H1 (cell line): ENCODE measurements around the gene AGBL4. TPM values are rescaled to one million over a fixed set of nuclear protein-coding genes. Genes with fewer than 3 reads are reported as not detected.

Experiments used
- CTCF ChIA-PET: fragments of 300-600 bp; sonication (Branson Sonifier 250); formaldehyde crosslinking; loops from one replicate; lab custom pipeline; 2021; ENCODE audit not compliant: partially characterized antibody; lab: Charles Lee
- POLR2A ChIA-PET: fragments of 300-600 bp; sonication (Branson Sonifier 250); formaldehyde crosslinking; loops from one replicate; lab custom pipeline; 2021; ENCODE audit warnings: inconsistent platforms; ENCODE audit not compliant: partially characterized antibody; lab: Charles Lee
- DNase-seq, 2 experiments: peaks; one replicate each; pipeline versions ENCODE4 v3.0.0 to v3.0.0-alpha.2; 2010 to 2022; ENCODE audit warnings: low spot score in 2 of 2, low read depth in 1 of 2, mixed read lengths in 1 of 2
- FAIRE-seq: peaks from 2 replicates; lab custom pipeline; 2011; peaks lifted over from hg19 to GRCh38; lab: Jason Lieb, UNC
- H2AFZ ChIP-seq: 2 replicates; pipeline ENCODE4 v1.8.1; 2012; ENCODE audit warnings: low read length, inconsistent platforms
- H2AK5ac ChIP-seq: 2 replicates; pipeline ENCODE4 v1.6.1; 2013; ENCODE audit warnings: low read depth, low read length
- H2BK120ac ChIP-seq: replicated peaks from 2 replicates; pipeline ENCODE3; 2013; ENCODE audit warnings: low read depth, low read length, inconsistent platforms
- H2BK12ac ChIP-seq: 2 replicates; pipeline ENCODE4 v1.6.1; 2013; ENCODE audit warnings: low read depth, low read length
- H2BK15ac ChIP-seq: 2 replicates; pipeline ENCODE4 v1.6.1; 2013; ENCODE audit warnings: low read length
- H2BK20ac ChIP-seq: 2 replicates; pipeline ENCODE4 v1.6.1; 2013; ENCODE audit warnings: low read length
- H2BK5ac ChIP-seq: 2 replicates; pipeline ENCODE4 v1.6.1; 2013; ENCODE audit warnings: low read depth, low read length
- H3K14ac ChIP-seq: 2 replicates; pipeline ENCODE4 v1.6.1; 2013; ENCODE audit warnings: inconsistent platforms; ENCODE audit not compliant: insufficient read length
- H3K18ac ChIP-seq: 2 replicates; pipeline ENCODE4 v1.6.1; 2013; ENCODE audit warnings: low read length; ENCODE audit errors: extremely low read depth
- H3K23ac ChIP-seq: 2 replicates; pipeline ENCODE4 v1.6.1; 2013; ENCODE audit warnings: inconsistent platforms; ENCODE audit not compliant: insufficient read length
- H3K23me2 ChIP-seq: 2 replicates; pipeline ENCODE4 v1.6.1; 2013; ENCODE audit warnings: low read depth, low read length
- H3K27ac ChIP-seq: 2 replicates; pipeline ENCODE4 v1.6.1; 2011; ENCODE audit warnings: low read depth, low read length, inconsistent platforms
- H3K27me3 ChIP-seq, 4 experiments: replicated peaks in 1 of 4; 1 replicate in 1 of 4; 2 replicates in 3 of 4; pipeline versions ENCODE4 v1.6.1 to v1.8.1; 2011 to 2013; ENCODE audit warnings: low read length in 3 of 4, mild to moderate bottlenecking in 3 of 4, inconsistent platforms in 2 of 4, mixed read lengths in 2 of 4, moderate library complexity in 1 of 4; ENCODE audit not compliant: control insufficient read depth in 3 of 4, insufficient read depth in 3 of 4; ENCODE audit errors: extremely low read depth in 1 of 4
- H3K36me3 ChIP-seq, 4 experiments: 2 replicates each; pipeline versions ENCODE4 v1.6.1 to v1.8.1; 2011 to 2013; ENCODE audit warnings: mild to moderate bottlenecking in 4 of 4, low read length in 3 of 4, moderate library complexity in 2 of 4, control low read depth in 1 of 4, inconsistent platforms in 1 of 4; ENCODE audit not compliant: insufficient read depth in 4 of 4, control insufficient read depth in 2 of 4
- H3K4ac ChIP-seq: replicated peaks from 2 replicates; pipeline ENCODE3; 2013; ENCODE audit warnings: low read length, low read depth, mixed read lengths, inconsistent platforms; ENCODE audit not compliant: insufficient read length
- H3K4me1 ChIP-seq, 4 experiments: replicated peaks in 1 of 4; 1 replicate in 1 of 4; 2 replicates in 3 of 4; pipeline versions ENCODE4 v1.6.1 to v1.8.1; 2011 to 2013; ENCODE audit warnings: low read length in 3 of 4, inconsistent platforms in 2 of 4, mixed read lengths in 1 of 4; ENCODE audit not compliant: insufficient read depth in 4 of 4, control insufficient read depth in 3 of 4
- H3K4me2 ChIP-seq, 2 experiments: 2 replicates each; pipeline versions ENCODE4 v1.6.1 to v1.8.1; 2011 to 2013; ENCODE audit warnings: low read depth in 2 of 2, low read length in 2 of 2, control low read depth in 1 of 2, inconsistent platforms in 1 of 2, mild to moderate bottlenecking in 1 of 2; ENCODE audit not compliant: insufficient read depth in 1 of 2
- H3K4me3 ChIP-seq, 4 experiments: fragments of 200-600, 300-600 bp in 1 of 4; sonication (generic), shearing (Covaris generic), sonication (Bioruptor Twin) in 1 of 4; 2 replicates each; pipeline versions ENCODE4 v1.5.1 to v1.8.1; 2011 to 2016; ENCODE audit warnings: low read length in 4 of 4, low read depth in 3 of 4, control low read depth in 2 of 4, inconsistent platforms in 2 of 4, mild to moderate bottlenecking in 2 of 4, mixed read lengths in 1 of 4, moderate library complexity in 1 of 4; ENCODE audit not compliant: insufficient read depth in 2 of 4; ENCODE audit errors: extremely low read depth in 1 of 4
- H3K56ac ChIP-seq: replicated peaks from 2 replicates; pipeline ENCODE3; 2013; ENCODE audit warnings: low read depth, mild to moderate bottlenecking, mixed read lengths, low read length, inconsistent platforms; ENCODE audit not compliant: insufficient read length
- H3K79me1 ChIP-seq: 2 replicates; pipeline ENCODE4 v1.6.1; 2013; ENCODE audit warnings: low read depth, low read length, control low read depth
- H3K79me2 ChIP-seq, 2 experiments: 2 replicates each; pipeline versions ENCODE4 v1.6.1 to v1.8.1; 2012 to 2013; ENCODE audit warnings: low read length in 2 of 2, mild to moderate bottlenecking in 2 of 2, inconsistent platforms in 1 of 2; ENCODE audit not compliant: insufficient read depth in 2 of 2, control insufficient read depth in 1 of 2
- H3K9ac ChIP-seq, 4 experiments: replicated peaks in 1 of 4; 1 replicate in 1 of 4; 2 replicates in 3 of 4; pipeline versions ENCODE4 v1.6.1 to v1.8.1; 2011 to 2013; ENCODE audit warnings: low read depth in 3 of 4, low read length in 3 of 4, control low read depth in 2 of 4, mild to moderate bottlenecking in 2 of 4, moderate library complexity in 2 of 4, inconsistent platforms in 1 of 4; ENCODE audit errors: extremely low read depth in 1 of 4
- H3K9me3 ChIP-seq, 2 experiments: 2 replicates each; pipeline versions ENCODE4 v1.6.1 to v1.8.1; 2012 to 2013; ENCODE audit warnings: mild to moderate bottlenecking in 2 of 2, moderate library complexity in 2 of 2, control low read depth in 1 of 2, inconsistent platforms in 1 of 2, low read depth in 1 of 2, low read length in 1 of 2, mixed read lengths in 1 of 2; ENCODE audit not compliant: insufficient read depth in 2 of 2
- H4K20me1 ChIP-seq, 2 experiments: replicated peaks in 1 of 2; 2 replicates each; pipeline versions ENCODE3 to v1.8.1; 2011 to 2013; ENCODE audit warnings: inconsistent platforms in 2 of 2, low read length in 2 of 2, mild to moderate bottlenecking in 1 of 2; ENCODE audit not compliant: insufficient read depth in 2 of 2, control insufficient read depth in 1 of 2
- H4K5ac ChIP-seq: 2 replicates; pipeline ENCODE4 v1.6.1; 2013; ENCODE audit warnings: low read length, low read depth, mixed read lengths, inconsistent platforms; ENCODE audit not compliant: insufficient read length
- H4K8ac ChIP-seq: 2 replicates; pipeline ENCODE4 v1.8.0; 2013; ENCODE audit warnings: mild to moderate bottlenecking, moderate library complexity, low read length, inconsistent platforms; ENCODE audit not compliant: insufficient read depth; ENCODE audit errors: extremely low read depth
- H4K91ac ChIP-seq: replicated peaks from 2 replicates; pipeline ENCODE3; 2013; ENCODE audit warnings: low read length, mixed read lengths, inconsistent platforms; ENCODE audit not compliant: insufficient read length
- BACH1 ChIP-seq: IDR thresholded peaks from 2 replicates; pipeline ENCODE4 v1.6.1; 2012; ENCODE audit warnings: low read length, improper control_type of control experiment
- BCL11A ChIP-seq, 2 experiments: IDR thresholded peaks; one replicate each; pipeline ENCODE4 v1.6.1; 2011; ENCODE audit warnings: low read depth in 2 of 2, low read length in 2 of 2, mild to moderate bottlenecking in 2 of 2
- BRCA1 ChIP-seq: IDR thresholded peaks from 2 replicates; pipeline ENCODE4 v1.6.1; 2012; ENCODE audit warnings: low read depth, low read length, improper control_type of control experiment
- CBX5 ChIP-seq: fragments of 300-800, 300-1000 bp; sonication (generic); IDR thresholded peaks from 2 replicates; pipeline ENCODE4 v1.7.1; 2016; ENCODE audit warnings: antibody characterized with exemption, low read length, low read depth
- CEBPB ChIP-seq: IDR thresholded peaks from 2 replicates; pipeline ENCODE4 v1.6.1; 2012; ENCODE audit warnings: low read depth, low read length
- EP300 ChIP-seq, 2 experiments: IDR thresholded peaks; 1 replicate in 1 of 2; 2 replicates in 1 of 2; pipeline ENCODE4 v1.6.1; 2011 to 2012; ENCODE audit warnings: low read depth in 2 of 2, low read length in 2 of 2, mild to moderate bottlenecking in 2 of 2, borderline replicate concordance in 1 of 2, inconsistent platforms in 1 of 2, moderate library complexity in 1 of 2
- FOSL1 ChIP-seq: IDR thresholded peaks from 2 replicates; pipeline ENCODE4 v1.6.1; 2011; ENCODE audit warnings: mild to moderate bottlenecking, low read depth, low read length, moderate library complexity; ENCODE audit not compliant: insufficient read depth
- GTF2F1 ChIP-seq: IDR thresholded peaks from 2 replicates; pipeline ENCODE4 v1.6.1; 2012; ENCODE audit warnings: low read depth, low read length, improper control_type of control experiment, borderline replicate concordance
- RAD21 ChIP-seq, 2 experiments: IDR thresholded peaks in 1 of 2; conservative IDR thresholded peaks in 1 of 2; 2 replicates each; pipeline ENCODE4 v1.6.1; 2011; ENCODE audit warnings: low read depth in 2 of 2, low read length in 2 of 2, improper control_type of control experiment in 1 of 2, inconsistent platforms in 1 of 2, mild to moderate bottlenecking in 1 of 2, moderate library complexity in 1 of 2
- RBBP5 ChIP-seq: IDR thresholded peaks from 2 replicates; pipeline ENCODE4 v1.7.1; 2012; ENCODE audit warnings: low read depth, mild to moderate bottlenecking, inconsistent platforms, low read length, moderate library complexity, borderline replicate concordance
- RXRA ChIP-seq: IDR thresholded peaks from 2 replicates; pipeline ENCODE4 v1.6.1; 2011; ENCODE audit warnings: low read depth, mild to moderate bottlenecking, low read length, moderate library complexity; ENCODE audit not compliant: insufficient read depth
- SIN3A ChIP-seq, 2 experiments: IDR thresholded peaks in 1 of 2; conservative IDR thresholded peaks in 1 of 2; 2 replicates each; pipeline ENCODE4 v1.6.1; 2011 to 2012; ENCODE audit warnings: low read length in 2 of 2, improper control_type of control experiment in 1 of 2, low read depth in 1 of 2, mild to moderate bottlenecking in 1 of 2
- SP4 ChIP-seq: IDR thresholded peaks from 2 replicates; pipeline ENCODE4 v1.6.1; 2012; ENCODE audit warnings: low read length, inconsistent platforms
- TBP ChIP-seq: IDR thresholded peaks from 2 replicates; pipeline ENCODE4 v1.6.1; 2011; ENCODE audit warnings: low read depth, low read length, improper control_type of control experiment
- TEAD4 ChIP-seq: IDR thresholded peaks from 2 replicates; pipeline ENCODE4 v1.6.1; 2012; ENCODE audit warnings: low read depth, low read length, inconsistent platforms, mixed read lengths
- ZNF274 ChIP-seq: IDR thresholded peaks from 2 replicates; pipeline ENCODE4 v1.7.0; 2012; ENCODE audit warnings: low read length, borderline replicate concordance; ENCODE audit errors: extremely low read depth
- polyA plus RNA-seq, 7 experiments: library from polyadenylated mRNA; depleted of rRNA in 3 of 7; stranded (reverse) in 5 of 7; unstranded in 2 of 7; fragments of >200 nt in 5 of 7; fragments of 200-250 nt in 2 of 7; gene quantifications; 1 replicate in 5 of 7; 2 replicates in 1 of 7; 4 replicates in 1 of 7; pipeline versions ENCODE4 v1.2.1 to v1.2.3, GENCODE V29; 2011 to 2013; ENCODE audit warnings: missing spikeins in 2 of 7, mixed read lengths in 2 of 7
- total RNA-seq: library from RNA; stranded (reverse); fragmentation: NEBNext Ultra II Directional; extraction: Animal tissue kit (Norgen Biotek cat#: 25700); gene quantifications from 2 replicates; pipeline ENCODE4 v1.2.1, GENCODE V29; 2021

Gene AGBL4
- total and polyA plus RNA-seq, 2 of the 8 experiments (the other 6 are each of a cell fraction or from before 2014, with no cell fraction given), result 0.41 to 0.45 TPM

DNA sequence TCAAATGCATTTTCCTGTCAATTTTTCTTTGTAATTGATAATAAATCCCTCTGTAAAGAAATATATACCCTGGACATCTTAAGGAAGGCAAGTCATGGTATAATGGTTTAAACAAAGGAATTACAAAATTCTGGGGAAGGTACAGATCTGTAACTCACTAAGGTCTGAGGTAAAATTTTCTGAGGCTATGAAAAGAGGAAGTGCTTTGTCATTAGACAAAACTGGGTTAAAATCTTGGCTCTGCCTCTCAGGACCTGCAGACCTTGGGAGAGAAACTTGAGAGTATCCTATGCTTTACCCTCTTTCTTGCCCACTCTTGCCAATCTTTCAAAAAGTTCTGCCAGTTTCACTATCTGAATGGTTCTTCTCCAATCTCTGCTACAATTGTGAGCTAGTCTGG lies 1220.3 kb downstream of the AGBL4 start:
- Histone ChIP-seq H3K4ac (no peak overlapping the region), H3K18ac (no peak overlapping the region), H3K4me3 (no peak overlapping the region), H3K79me1 (no peaks in the 10 kb centered on the region), H2BK20ac (no peak overlapping the region), H4K20me1 (no peaks in the 10 kb centered on the region), H2BK12ac (no peak overlapping the region), H3K4me2 (no peak overlapping the region), H2BK5ac (no peak overlapping the region), H4K8ac (no peak overlapping the region), H3K27me3 (no peaks in the 10 kb centered on the region), H3K27ac (no peak overlapping the region), H4K5ac (no peak overlapping the region), H3K23ac (no peak overlapping the region), H3K56ac (no peak overlapping the region), H3K4me1 (peaks cover 0 to 5% (median 2%) of the 10 kb centered on the region in 4 experiments; a peak in 5 of 7 replicates), H4K91ac (no peak overlapping the region), H3K14ac (no peak overlapping the region), H3K9ac (no peak overlapping the region), H2BK120ac (no peak overlapping the region), H3K36me3 (no peaks in the 10 kb centered on the region), H3K23me2 (no peaks in the 10 kb centered on the region), H3K9me3 (no peaks in the 10 kb centered on the region), H2AK5ac (no peak overlapping the region), H2AFZ (no peak overlapping the region), H2BK15ac (no peak overlapping the region), H3K79me2 (no peaks in the 10 kb centered on the region)
- ChIA-PET POLR2A (no interaction called here), CTCF (interaction anchor here (0.8 to 4.9 kb wide), 2 partner anchors 14 to 40 kb away, joined by 3 to 18 read pairs; no protein-coding TSS in a partner anchor)
- no peak for FAIRE-seq
- no peak for DNase-seq
- TF ChIP-seq ZNF274 (no peak), TBP (no peak), RAD21 (IDR thresholded peaks at IDR 0.05 in 1 of 2, conservative IDR thresholded peaks at IDR 0.05 in 1 of 2; ENCODE audit: low read depth in 2 of 2, low read length in 2 of 2) (no peak), CBX5 (no peak), GTF2F1 (no peak), SP4 (no peak), FOSL1 (no peak), BRCA1 (no peak), RBBP5 (no peak), RXRA (no peak), BACH1 (no peak), BCL11A (IDR thresholded peaks at IDR 0.05; ENCODE audit: low read depth in 2 of 2, low read length in 2 of 2) (no peak), CEBPB (no peak), SIN3A (conservative IDR thresholded peaks at IDR 0.05 in 1 of 2, IDR thresholded peaks at IDR 0.05 in 1 of 2; ENCODE audit: low read depth in 1 of 2, low read length in 2 of 2) (no peak), TEAD4 (no peak), EP300 (IDR thresholded peaks at IDR 0.05; ENCODE audit: borderline replicate concordance in 1 of 2, low read depth in 2 of 2, low read length in 2 of 2) (no peak)
